ENCODE results near the gene DCP1B. TPM values are rescaled to one million over a fixed set of nuclear protein-coding genes. Genes with fewer than 3 reads are reported as not detected.

The DCP1B gene
- total and polyA plus RNA-seq, 11 donors = 1.3 to 5.7 (median 2.4) TPM

Other genes with a start within 250 kb of the DCP1B start
- gene LRTM2, start 183.9 kb downstream of the DCP1B start, total RNA-seq = not detected
- not detected for gene LRTM2, start 183.9 kb downstream of the DCP1B start, polyA plus RNA-seq
- gene CACNA2D4, start 85.8 kb downstream of the DCP1B start, total RNA-seq = 1 to 10 TPM in 5 of 9 donors, under 1 TPM in 4; 0.10 to 9.0 (median 1.2) TPM
- 1 to 10 TPM in 1 of 2 donors, under 1 TPM in 1; 0.69 to 1.8 TPM for gene CACNA2D4, start 85.8 kb downstream of the DCP1B start, polyA plus RNA-seq
- gene CACNA1C, start 48.5 kb upstream of the DCP1B start, total RNA-seq = 100 to 1,000 TPM in 8 of 9 donors, 10 to 100 TPM in 1; 77.6 to 196 (median 165) TPM
- 10 to 100 TPM; 41.9 to 68.2 TPM for gene CACNA1C, start 48.5 kb upstream of the DCP1B start, polyA plus RNA-seq